CD4-positive, CD25-positive, alpha-beta regulatory T cell (primary cell): ENCODE results near the gene SH2B2. TPM values are rescaled to one million over a fixed set of nuclear protein-coding genes. Genes with fewer than 3 reads are reported as not detected.
A peak's percentile ranks its signal among the peaks of the same experiment; 100 is the strongest.

Experiments used
- ATAC-seq, 2 donors: fragments of 150-1000 bp; cut with Tn5 transposase; one replicate each; pipeline ENCODE4 v1.10.0; 2021; ENCODE audit warnings: low read depth in 2 of 2, moderate number of reproducible peaks in 2 of 2, moderate library complexity in 1 of 2
- DNase-seq, 3 donors: peaks; one replicate each; pipeline versions ENCODE4 v3.0.0 to v3.0.0-alpha.2; 2012 to 2022; ENCODE audit warnings: mixed read lengths in 1 of 3
- H3K27ac ChIP-seq: one replicate; pipeline ENCODE4 v1.7.0; 2013; ENCODE audit warnings: mild to moderate bottlenecking, low read length; ENCODE audit not compliant: insufficient read depth, poor library complexity, severe bottlenecking
- H3K27me3 ChIP-seq: one replicate; pipeline ENCODE4 v1.7.0; 2013; ENCODE audit warnings: low read length; ENCODE audit not compliant: control insufficient read depth, insufficient read depth
- H3K36me3 ChIP-seq: one replicate; pipeline ENCODE4 v1.7.0; 2013; ENCODE audit warnings: mild to moderate bottlenecking, low read length, moderate library complexity; ENCODE audit not compliant: control insufficient read depth, insufficient read depth
- H3K4me1 ChIP-seq: 2 replicates; pipeline ENCODE4 v1.7.0; 2013; ENCODE audit warnings: mild to moderate bottlenecking, low read length; ENCODE audit not compliant: insufficient read depth, control insufficient read depth, poor library complexity, severe bottlenecking
- H3K4me3 ChIP-seq: one replicate; pipeline ENCODE4 v1.7.0; 2013; ENCODE audit warnings: low read depth, mild to moderate bottlenecking, low read length, moderate library complexity
- H3K9me3 ChIP-seq, 2 experiments: 1 replicate in 1 of 2; 2 replicates in 1 of 2; pipeline ENCODE4 v1.7.0; 2013; ENCODE audit warnings: low read length in 2 of 2, mild to moderate bottlenecking in 1 of 2, moderate library complexity in 1 of 2; ENCODE audit not compliant: control insufficient read depth in 2 of 2
- H3K27ac Mint-ChIP-seq, 3 donors: one replicate each; pipeline ENCODE4 v1.8.0; 2020 to 2022; ENCODE audit warnings: mild to moderate bottlenecking in 3 of 3, mixed read lengths in 3 of 3, moderate library complexity in 2 of 3
- H3K27me3 Mint-ChIP-seq: one replicate; pipeline ENCODE4 v1.8.0; 2022; ENCODE audit warnings: mild to moderate bottlenecking, mixed read lengths
- H3K36me3 Mint-ChIP-seq: one replicate; pipeline ENCODE4 v1.8.0; 2020; ENCODE audit warnings: mixed read lengths
- H3K4me1 Mint-ChIP-seq, 4 donors: one replicate each; pipeline ENCODE4 v1.8.0; 2020 to 2022; ENCODE audit warnings: mixed read lengths in 4 of 4, mild to moderate bottlenecking in 1 of 4
- H3K4me3 Mint-ChIP-seq, 4 donors: one replicate each; pipeline ENCODE4 v1.8.0; 2020 to 2022; ENCODE audit warnings: mild to moderate bottlenecking in 4 of 4, mixed read lengths in 4 of 4, moderate library complexity in 3 of 4
- H3K9me3 Mint-ChIP-seq, 7 donors: one replicate each; pipeline ENCODE4 v1.8.0; 2020 to 2022; ENCODE audit warnings: mixed read lengths in 7 of 7, mild to moderate bottlenecking in 3 of 7, moderate library complexity in 2 of 7
- polyA plus RNA-seq, 4 donors: library from polyadenylated mRNA; unstranded; fragments of 300-500 nt; fragmentation: Illumina TruSeq; gene quantifications; one replicate each; pipeline ENCODE4 v1.2.3, GENCODE V29; 2021
- total RNA-seq: library from RNA; stranded (reverse); gene quantifications from one replicate; pipeline ENCODE4 v1.2.3, GENCODE V29; 2022

Gene SH2B2
- 0.89 TPM for total RNA-seq
- under 1 TPM; 0.24 to 0.94 (median 0.48) TPM for polyA plus RNA-seq

GRCh38 chr7:102286237-102287110 is at the start of gene SH2B2:
TSS of gene SH2B2 (plus strand) at chr7:102286868. CDS start at chr7:102300551, 13,683 bp downstream.
- ATAC-seq (peak; percentile 36 to 42), DNase-seq (peak; percentile 36 to 45 (median 39))
- Histone ChIP-seq H3K4me1 (peaks cover 33% of the 10 kb centered on the region), H3K27ac (no peak within 1 kb of the TSS), H3K9me3 (no peaks in the 10 kb centered on the region), H3K36me3 (no peaks in the 10 kb centered on the region), H3K4me3 (peak within 1 kb of the TSS; percentile 37), H3K27me3 (no peaks in the 10 kb centered on the region)
- Mint-ChIP-seq H3K4me1 (peaks cover 0 to 32% (median 8%) of the 10 kb centered on the region in 4 donors), H3K36me3 (no peaks in the 10 kb centered on the region), H3K4me3 (peak within 1 kb of the TSS in 3 of 4 donors; percentile 83 to 92 (median 84)), H3K9me3 (no peaks in the 10 kb centered on the region), H3K27ac (no peak within 1 kb of the TSS), H3K27me3 (peaks cover 19% of the 10 kb centered on the region)

- Histone ChIP-seq H3K9me3 (no peaks in the 10 kb centered on the region), H3K27me3 (no peaks in the 10 kb centered on the region), H3K27ac (no peak overlapping the region), H3K4me1 (no peaks in the 10 kb centered on the region), H3K36me3 (peaks cover 12% of the 10 kb centered on the region), H3K4me3 (no peak overlapping the region)
- H3K4me1 Mint-ChIP-seq, result no peaks in the 10 kb centered on the region
- no peaks in the 10 kb centered on the region for H3K27me3 Mint-ChIP-seq
- peaks cover 21% of the 10 kb centered on the region for H3K36me3 Mint-ChIP-seq
- no peaks in the 10 kb centered on the region for H3K9me3 Mint-ChIP-seq
- no peak overlapping the region for H3K4me3 Mint-ChIP-seq
- no peak for DNase-seq
- ATAC-seq, result no peak
- no peak overlapping the region for H3K27ac Mint-ChIP-seq
These were observed 47.4 kb upstream of the SH2B2 start for GRCh38 chr7:102239206-102239820.

GRCh38 chr7:102241431-102241830 is 45.2 kb upstream of the SH2B2 start:
- no peaks in the 10 kb centered on the region for H3K9me3 ChIP-seq
- Mint-ChIP-seq H3K4me3 (no peak overlapping the region), H3K27ac (no peak overlapping the region), H3K27me3 (no peaks in the 10 kb centered on the region), H3K9me3 (no peaks in the 10 kb centered on the region), H3K4me1 (no peaks in the 10 kb centered on the region), H3K36me3 (peaks cover 19% of the 10 kb centered on the region)
- ATAC-seq, result no peak
- no peak overlapping the region for H3K27ac ChIP-seq
- no peak for DNase-seq
- H3K4me1 ChIP-seq, result no peaks in the 10 kb centered on the region
- H3K27me3 ChIP-seq, result no peaks in the 10 kb centered on the region
- peaks cover 10% of the 10 kb centered on the region for H3K36me3 ChIP-seq
- no peak overlapping the region for H3K4me3 ChIP-seq

GRCh38 chr7:102244601-102245000 is 42.1 kb upstream of the SH2B2 start:
- Histone ChIP-seq H3K27ac (no peak overlapping the region), H3K27me3 (no peaks in the 10 kb centered on the region), H3K4me3 (no peak overlapping the region), H3K36me3 (peaks cover 8% of the 10 kb centered on the region), H3K4me1 (no peaks in the 10 kb centered on the region), H3K9me3 (no peaks in the 10 kb centered on the region)
- DNase-seq (no peak), ATAC-seq (no peak)
- no peaks in the 10 kb centered on the region for H3K9me3 Mint-ChIP-seq
- H3K36me3 Mint-ChIP-seq, result peaks cover 23% of the 10 kb centered on the region
- H3K27me3 Mint-ChIP-seq, result no peaks in the 10 kb centered on the region
- no peak overlapping the region for H3K27ac Mint-ChIP-seq
- H3K4me1 Mint-ChIP-seq, result no peaks in the 10 kb centered on the region
- H3K4me3 Mint-ChIP-seq, result no peak overlapping the region

GRCh38 chr7:102248081-102248455 is 38.6 kb upstream of the SH2B2 start:
- Mint-ChIP-seq H3K36me3 (peaks cover 23% of the 10 kb centered on the region), H3K4me1 (no peaks in the 10 kb centered on the region), H3K4me3 (no peak overlapping the region), H3K27me3 (no peaks in the 10 kb centered on the region), H3K27ac (no peak overlapping the region), H3K9me3 (no peaks in the 10 kb centered on the region)
- no peaks in the 10 kb centered on the region for H3K36me3 ChIP-seq
- no peaks in the 10 kb centered on the region for H3K27me3 ChIP-seq
- H3K27ac ChIP-seq, result no peak overlapping the region
- H3K9me3 ChIP-seq, result no peaks in the 10 kb centered on the region
- no peaks in the 10 kb centered on the region for H3K4me1 ChIP-seq
- no peak for DNase-seq
- H3K4me3 ChIP-seq, result no peak overlapping the region
- no peak for ATAC-seq

- H3K36me3 ChIP-seq, result no peaks in the 10 kb centered on the region
- H3K27ac ChIP-seq, result no peak overlapping the region
- no peak overlapping the region for H3K27ac Mint-ChIP-seq
- H3K36me3 Mint-ChIP-seq, result peaks cover 25% of the 10 kb centered on the region
- H3K4me3 ChIP-seq, result no peak overlapping the region
- ATAC-seq, result no peak
- no peaks in the 10 kb centered on the region for H3K4me1 Mint-ChIP-seq
- DNase-seq, result no peak
- no peaks in the 10 kb centered on the region for H3K4me1 ChIP-seq
- H3K4me3 Mint-ChIP-seq, result no peak overlapping the region
- no peaks in the 10 kb centered on the region for H3K9me3 Mint-ChIP-seq
- no peaks in the 10 kb centered on the region for H3K27me3 ChIP-seq
- no peaks in the 10 kb centered on the region for H3K9me3 ChIP-seq
- H3K27me3 Mint-ChIP-seq, result no peaks in the 10 kb centered on the region
These were observed 37.9 kb upstream of the SH2B2 start for GRCh38 chr7:102248456-102249395.

- Mint-ChIP-seq H3K27me3 (no peaks in the 10 kb centered on the region), H3K27ac (no peak overlapping the region), H3K4me1 (no peaks in the 10 kb centered on the region), H3K36me3 (peaks cover 25% of the 10 kb centered on the region), H3K4me3 (no peak overlapping the region), H3K9me3 (no peaks in the 10 kb centered on the region)
- Histone ChIP-seq H3K4me1 (no peaks in the 10 kb centered on the region), H3K36me3 (no peaks in the 10 kb centered on the region), H3K4me3 (no peak overlapping the region), H3K27me3 (no peaks in the 10 kb centered on the region), H3K27ac (no peak overlapping the region), H3K9me3 (no peaks in the 10 kb centered on the region)
- DNase-seq (no peak), ATAC-seq (no peak)
These were observed 34.9 kb upstream of the SH2B2 start for GRCh38 chr7:102251531-102252365.
